GM21390 (cell line): ENCODE results near the gene SIDT2.
"Not testable (repeated sequence)": the region's sequence is repeated elsewhere in the genome, so short reads cannot be mapped to it uniquely, and the experiment has no call there.

Experiments
- ATAC-seq: cut with Tn5 transposase; IDR thresholded peaks from one replicate; pipeline ENCODE4 v1.9.1; 2021; ENCODE audit not compliant: unreplicated experiment

SIDT2 gene

GRCh38 chr11:117171404-117172061, 7.0 kb upstream of the SIDT2 start:
- ATAC-seq = no peak

GRCh38 chr11:117172724-117173421, 5.7 kb upstream of the SIDT2 start:
- no peak for ATAC-seq

- ATAC-seq = no peak
These were observed 3.4 kb upstream of the SIDT2 start for GRCh38 chr11:117175104-117175503.

GRCh38 chr11:117175781-117176180, 2.8 kb upstream of the SIDT2 start:
- no peak for ATAC-seq

GRCh38 chr11:117176186-117176585, 2.4 kb upstream of the SIDT2 start:
- no peak for ATAC-seq

- ATAC-seq = no peak
These were observed 871 bp upstream of the SIDT2 start for GRCh38 chr11:117177534-117178209.

GRCh38 chr11:117179048-117179999, 781 bp downstream of the SIDT2 start:
- ATAC-seq = peak; percentile 30

GRCh38 chr11:117180020-117180419, 1.5 kb downstream of the SIDT2 start:
- ATAC-seq = no peak

GRCh38 chr11:117180661-117181585, 2.4 kb downstream of the SIDT2 start:
- no peak for ATAC-seq

- no peak for ATAC-seq
These were observed 3.3 kb downstream of the SIDT2 start for GRCh38 chr11:117181586-117182550.

GRCh38 chr11:117182551-117182935, 4.0 kb downstream of the SIDT2 start:
- no peak for ATAC-seq

- ATAC-seq = not testable (repeated sequence)
These were observed 4.6 kb downstream of the SIDT2 start for GRCh38 chr11:117183178-117183577.

- ATAC-seq = no peak
These were observed 5.3 kb downstream of the SIDT2 start for GRCh38 chr11:117183724-117184349.

- ATAC-seq = no peak
These were observed 7.3 kb downstream of the SIDT2 start for GRCh38 chr11:117185736-117186430.

GRCh38 chr11:117186431-117186761, 7.9 kb downstream of the SIDT2 start:
- ATAC-seq = no peak

GRCh38 chr11:117187007-117187406, 8.5 kb downstream of the SIDT2 start:
- no peak for ATAC-seq

- no peak for ATAC-seq
These were observed 8.9 kb downstream of the SIDT2 start for GRCh38 chr11:117187428-117187798.
